ENCODE results near the gene ADAM10.
"Not testable (repeated sequence)": the region's sequence is repeated elsewhere in the genome, so short reads cannot be mapped to it uniquely, and the experiment has no call there.

ADAM10 gene

GRCh38 chr15:58779554-58779953 lies 30.0 kb upstream of the ADAM10 start:
- no peak for TF ChIP-seq CTCF (conservative IDR thresholded peaks at IDR 0.05; ENCODE audit: low read depth, low read length)
- no peak overlapping the region for H3K4me3 ChIP-seq (ENCODE audit: low read depth, low read length)
- no peak for DNase-seq (ENCODE audit: low read depth)

- TF ChIP-seq CTCF (conservative IDR thresholded peaks at IDR 0.05; ENCODE audit: low read depth, low read length) = no peak
- DNase-seq (ENCODE audit: low read depth) = no peak
- H3K4me3 ChIP-seq (ENCODE audit: low read depth, low read length) = no peak overlapping the region
These were observed 27.6 kb upstream of the ADAM10 start for GRCh38 chr15:58777107-58777506.

GRCh38 chr15:58775402-58775801 lies 25.9 kb upstream of the ADAM10 start:
- no peak for TF ChIP-seq CTCF (conservative IDR thresholded peaks at IDR 0.05; ENCODE audit: low read depth, low read length)
- no peak for DNase-seq (ENCODE audit: low read depth)
- H3K4me3 ChIP-seq (ENCODE audit: low read depth, low read length) = no peak overlapping the region

- DNase-seq (ENCODE audit: low read depth) = no peak
- peak overlapping the region; percentile 97 for H3K4me3 ChIP-seq (ENCODE audit: low read depth, low read length)
- TF ChIP-seq CTCF (conservative IDR thresholded peaks at IDR 0.05; ENCODE audit: low read depth, low read length) = no peak
These were observed 23.5 kb upstream of the ADAM10 start for GRCh38 chr15:58773024-58773423.

- H3K4me3 ChIP-seq (ENCODE audit: low read depth, low read length) = peak overlapping the region; percentile 97
- TF ChIP-seq CTCF (conservative IDR thresholded peaks at IDR 0.05; ENCODE audit: low read depth, low read length) = no peak
- no peak for DNase-seq (ENCODE audit: low read depth)
These were observed 22.2 kb upstream of the ADAM10 start for GRCh38 chr15:58771621-58772250.

- peak; percentile 99 for DNase-seq (ENCODE audit: low read depth)
- H3K4me3 ChIP-seq (ENCODE audit: low read depth, low read length) = peak within 1 kb of the TSS; percentile 97
- TF ChIP-seq CTCF (conservative IDR thresholded peaks at IDR 0.05; ENCODE audit: low read depth, low read length) = peak; percentile 39
These were observed 21.5 kb upstream of the ADAM10 start, which contains the start of gene MINDY2 for GRCh38 chr15:58770857-58771620. TSS of gene MINDY2 (plus strand) at chr15:58771302. CDS start at chr15:58771396, 94 bp downstream.

GRCh38 chr15:58770519-58770856 lies 21.0 kb upstream of the ADAM10 start:
- peak overlapping the region; percentile 97 for H3K4me3 ChIP-seq (ENCODE audit: low read depth, low read length)
- DNase-seq (ENCODE audit: low read depth) = peak; percentile 93
- TF ChIP-seq CTCF (conservative IDR thresholded peaks at IDR 0.05; ENCODE audit: low read depth, low read length) = peak; percentile 31

- not testable (repeated sequence) for H3K4me3 ChIP-seq (ENCODE audit: low read depth, low read length); DNase-seq (ENCODE audit: low read depth)
These were observed 19.1 kb upstream of the ADAM10 start for GRCh38 chr15:58768601-58769004.
